Naive thymus-derived CD8-positive, alpha-beta T cell (primary cell): ENCODE data around the gene FOXK2. TPM values are rescaled to one million over a fixed set of nuclear protein-coding genes. Genes with fewer than 3 reads are reported as not detected.
"Not testable (repeated sequence)": the region's sequence is repeated elsewhere in the genome, so short reads cannot be mapped to it uniquely, and the experiment has no call there.

Source experiments
- ATAC-seq, 2 donors: fragments of 150-1000 bp; cut with Tn5 transposase in 1 of 2; sonication (Bioruptor Pico), chemical (Tn5 transposase) in 1 of 2; 1 replicate in 1 of 2; 2 replicates in 1 of 2; pipeline ENCODE4 v1.10.0; 2021; ENCODE audit warnings: mild to moderate bottlenecking in 2 of 2, moderate library complexity in 2 of 2
- POLR2A ChIA-PET: fragments of 350-600 bp; sonication (Branson Sonifier 250); formaldehyde crosslinking; loops from one replicate; lab custom pipeline; 2021; ENCODE audit warnings: antibody characterized with exemption; lab: Charles Lee
- DNase-seq, 10 donors: peaks; one replicate each; pipeline versions ENCODE4 v3.0.0 to v3.0.0-alpha.2; 2020 to 2022
- H3K27ac Mint-ChIP-seq, 10 donors: one replicate each; pipeline ENCODE4 v1.8.0; 2020 to 2022; ENCODE audit warnings: mild to moderate bottlenecking in 10 of 10, mixed read lengths in 10 of 10, moderate library complexity in 4 of 10, inconsistent platforms in 1 of 10
- H3K27me3 Mint-ChIP-seq, 5 donors: one replicate each; pipeline ENCODE4 v1.8.0; 2021 to 2022; ENCODE audit warnings: mixed read lengths in 5 of 5
- H3K36me3 Mint-ChIP-seq, 3 donors: one replicate each; pipeline ENCODE4 v1.8.0; 2020 to 2022; ENCODE audit warnings: mixed read lengths in 3 of 3, mild to moderate bottlenecking in 2 of 3, inconsistent platforms in 1 of 3
- H3K4me1 Mint-ChIP-seq, 4 donors: one replicate each; pipeline ENCODE4 v1.8.0; 2021 to 2022; ENCODE audit warnings: mixed read lengths in 4 of 4
- H3K4me3 Mint-ChIP-seq, 10 donors: one replicate each; pipeline ENCODE4 v1.8.0; 2020 to 2022; ENCODE audit warnings: mild to moderate bottlenecking in 10 of 10, mixed read lengths in 10 of 10, moderate library complexity in 6 of 10, inconsistent platforms in 1 of 10
- H3K9me3 Mint-ChIP-seq, 9 donors: one replicate each; pipeline ENCODE4 v1.8.0; 2020 to 2022; ENCODE audit warnings: mixed read lengths in 9 of 9, mild to moderate bottlenecking in 3 of 9, inconsistent platforms in 1 of 9, moderate library complexity in 1 of 9
- polyA plus RNA-seq, 3 donors: library from polyadenylated mRNA; unstranded; fragments of 300-500 nt; fragmentation: Illumina TruSeq; gene quantifications; one replicate each; pipeline ENCODE4 v1.2.3, GENCODE V29; 2021
- total RNA-seq, 8 experiments: library from RNA in 2 of 8; stranded (reverse) in 2 of 8; gene quantifications; one replicate each; pipeline ENCODE4 v1.2.3 and lab custom pipeline; 2021 to 2026

FOXK2 gene
- total and polyA plus RNA-seq, 5 experiments from 2014 or later, result 3.2 to 58.4 (median 5.7) TPM

GRCh38 chr17:82524540-82524939, 5.0 kb downstream of the FOXK2 start:
- no peak for ATAC-seq

GRCh38 chr17:82525712-82526111, 6.2 kb downstream of the FOXK2 start:
- H3K4me3 Mint-ChIP-seq, result peak overlapping the region in 2 of 10 donors; percentile 25 to 27
- DNase-seq, result no peak
- H3K9me3 Mint-ChIP-seq, result no peaks in the 10 kb centered on the region
- ATAC-seq, result no peak
- H3K27me3 Mint-ChIP-seq, result no peaks in the 10 kb centered on the region
- peaks cover 36 to 75% (median 69%) of the 10 kb centered on the region in 4 donors for H3K4me1 Mint-ChIP-seq
- peak overlapping the region in 6 of 10 donors; percentile 1 to 85 (median 54) for H3K27ac Mint-ChIP-seq
- peaks cover 0 to under 1% (median 0%) of the 10 kb centered on the region in 3 donors for H3K36me3 Mint-ChIP-seq
- POLR2A ChIA-PET, result no interaction called here

More at GRCh38 chr17:82524540-82524939, 5.0 kb downstream of the FOXK2 start:
- H3K4me3 Mint-ChIP-seq, result peak overlapping the region in 6 of 10 donors; percentile 11 to 59 (median 40)
- no peak for DNase-seq
- peak overlapping the region in 7 of 10 donors; percentile 16 to 85 (median 56) for H3K27ac Mint-ChIP-seq
- H3K9me3 Mint-ChIP-seq, result no peaks in the 10 kb centered on the region
- peaks cover 35 to 70% (median 65%) of the 10 kb centered on the region in 4 donors for H3K4me1 Mint-ChIP-seq
- no peaks in the 10 kb centered on the region for H3K36me3 Mint-ChIP-seq
- no peaks in the 10 kb centered on the region for H3K27me3 Mint-ChIP-seq
- POLR2A ChIA-PET, result interaction anchor here (0.6 kb wide), 1 partner anchor 11 kb away, joined by 12 read pairs; no protein-coding TSS in a partner anchor

- POLR2A ChIA-PET, result interaction anchor here (1.4 kb wide), 1 partner anchor 9 kb away, joined by 6 read pairs; the partner anchor contains the start of gene FOXK2
- ATAC-seq, result peak in 1 of 2 donors; percentile 6
- peak overlapping the region in 6 of 10 donors; percentile 43 to 66 (median 58) for H3K4me3 Mint-ChIP-seq
- H3K27ac Mint-ChIP-seq, result peak overlapping the region in 9 of 10 donors; percentile 42 to 79 (median 57)
- peaks cover 0 to 4% (median 0%) of the 10 kb centered on the region in 3 donors for H3K36me3 Mint-ChIP-seq
- peaks cover 35 to 71% (median 64%) of the 10 kb centered on the region in 4 donors for H3K4me1 Mint-ChIP-seq
- H3K27me3 Mint-ChIP-seq, result no peaks in the 10 kb centered on the region
- no peaks in the 10 kb centered on the region for H3K9me3 Mint-ChIP-seq
- no peak for DNase-seq
These were observed 8.4 kb downstream of the FOXK2 start for GRCh38 chr17:82527898-82528297.

- Mint-ChIP-seq H3K27ac (peak overlapping the region in 9 of 10 donors; percentile 43 to 79 (median 67)), H3K36me3 (peaks cover 0 to 4% (median 0%) of the 10 kb centered on the region in 3 donors), H3K4me1 (peaks cover 35 to 68% (median 63%) of the 10 kb centered on the region in 4 donors), H3K27me3 (no peaks in the 10 kb centered on the region), H3K4me3 (peak overlapping the region in 9 of 10 donors; percentile 5 to 66 (median 53)), H3K9me3 (no peaks in the 10 kb centered on the region)
- POLR2A ChIA-PET, result interaction anchor here (1.0 to 1.4 kb wide), 2 partner anchors 9 to 10 kb away, joined by 6 to 8 read pairs; partner anchors contain the start of gene FOXK2
- ATAC-seq (peak; percentile 88 to 93), DNase-seq (peak in 5 of 10 donors; percentile 10 to 48 (median 28))
These were observed 9.1 kb downstream of the FOXK2 start for GRCh38 chr17:82528484-82529265.

GRCh38 chr17:82529914-82530300, 10.4 kb downstream of the FOXK2 start:
- Mint-ChIP-seq H3K4me3 (peak overlapping the region in 2 of 10 donors; percentile 12 to 17), H3K36me3 (peaks cover 0 to 4% (median 0%) of the 10 kb centered on the region in 3 donors), H3K27me3 (no peaks in the 10 kb centered on the region), H3K9me3 (no peaks in the 10 kb centered on the region), H3K4me1 (peaks cover 39 to 74% (median 68%) of the 10 kb centered on the region in 4 donors), H3K27ac (peak overlapping the region in 2 of 10 donors; percentile 26 to 29)
- POLR2A ChIA-PET, result interaction anchor here (0.7 to 1.1 kb wide), 3 partner anchors 10 to 1291 kb away, joined by 4 to 6 read pairs (median 5); partner anchors contain the start of genes FOXK2 and NDUFAF8
- DNase-seq (no peak), ATAC-seq (no peak)

GRCh38 chr17:82531431-82531881, 11.9 kb downstream of the FOXK2 start:
- peaks cover 0 to 7% (median 0%) of the 10 kb centered on the region in 3 donors for H3K36me3 Mint-ChIP-seq
- ATAC-seq, result no peak
- peak overlapping the region in 8 of 10 donors; percentile 2 to 62 (median 27) for H3K4me3 Mint-ChIP-seq
- peak overlapping the region in 9 of 10 donors; percentile 1 to 81 (median 55) for H3K27ac Mint-ChIP-seq
- no peak for DNase-seq
- POLR2A ChIA-PET, result interaction anchor here (1.0 kb wide), 1 partner anchor 12 kb away, joined by 3 read pairs; no protein-coding TSS in a partner anchor
- no peaks in the 10 kb centered on the region for H3K9me3 Mint-ChIP-seq
- H3K27me3 Mint-ChIP-seq, result no peaks in the 10 kb centered on the region
- H3K4me1 Mint-ChIP-seq, result peaks cover 42 to 77% (median 71%) of the 10 kb centered on the region in 4 donors

GRCh38 chr17:82534401-82534812, 14.9 kb downstream of the FOXK2 start:
- H3K27me3 Mint-ChIP-seq, result no peaks in the 10 kb centered on the region
- peaks cover 0 to 8% (median 0%) of the 10 kb centered on the region in 3 donors for H3K36me3 Mint-ChIP-seq
- DNase-seq (no peak), ATAC-seq (no peak)
- H3K4me3 Mint-ChIP-seq, result peak overlapping the region in 3 of 10 donors; percentile 5 to 50 (median 19)
- peak overlapping the region in 4 of 10 donors; percentile 19 to 85 (median 59) for H3K27ac Mint-ChIP-seq
- POLR2A ChIA-PET, result interaction anchor here (1.3 kb wide), 1 partner anchor 15 kb away, joined by 6 read pairs; the partner anchor contains the start of gene FOXK2
- no peaks in the 10 kb centered on the region for H3K9me3 Mint-ChIP-seq
- H3K4me1 Mint-ChIP-seq, result peaks cover 41 to 72% (median 66%) of the 10 kb centered on the region in 4 donors

- Mint-ChIP-seq H3K36me3 (peaks cover 0 to 12% (median 0%) of the 10 kb centered on the region in 3 donors), H3K9me3 (no peaks in the 10 kb centered on the region), H3K4me1 (peaks cover 33 to 67% (median 62%) of the 10 kb centered on the region in 4 donors), H3K27me3 (no peaks in the 10 kb centered on the region), H3K27ac (peak overlapping the region in 6 of 10 donors; percentile 17 to 73 (median 44)), H3K4me3 (peak overlapping the region in 4 of 10 donors; percentile 9 to 48 (median 36))
- ATAC-seq (no peak), DNase-seq (no peak)
- POLR2A ChIA-PET, result interaction anchor here (0.9 kb wide), 1 partner anchor 18 kb away, joined by 4 read pairs; no protein-coding TSS in a partner anchor
These were observed 17.1 kb downstream of the FOXK2 start for GRCh38 chr17:82536512-82537201.

- H3K36me3 Mint-ChIP-seq, result peaks cover 0 to 12% (median 0%) of the 10 kb centered on the region in 3 donors
- H3K9me3 Mint-ChIP-seq, H3K27me3 Mint-ChIP-seq, ATAC-seq, DNase-seq: not testable (repeated sequence)
- POLR2A ChIA-PET, result interaction anchor here (0.7 kb wide), 1 partner anchor 152 kb away, joined by 3 read pairs; no protein-coding TSS in a partner anchor
- peak overlapping the region in 1 of 10 donors; percentile 14 for H3K27ac Mint-ChIP-seq
- peak overlapping the region in 1 of 10 donors; percentile 40 for H3K4me3 Mint-ChIP-seq
- peaks cover 33 to 66% (median 61%) of the 10 kb centered on the region in 4 donors for H3K4me1 Mint-ChIP-seq
These were observed 17.7 kb downstream of the FOXK2 start for GRCh38 chr17:82537228-82537627.

- Mint-ChIP-seq H3K27ac (peak overlapping the region in 2 of 10 donors; percentile 43 to 44), H3K36me3 (peaks cover 0 to 12% (median 0%) of the 10 kb centered on the region in 3 donors), H3K4me1 (peaks cover 31 to 73% (median 62%) of the 10 kb centered on the region in 4 donors)
- POLR2A ChIA-PET, ATAC-seq, H3K27me3 Mint-ChIP-seq, H3K4me3 Mint-ChIP-seq, H3K9me3 Mint-ChIP-seq, DNase-seq: not testable (repeated sequence)
These were observed 19.5 kb downstream of the FOXK2 start for GRCh38 chr17:82539076-82539475.

GRCh38 chr17:82542439-82542838, 22.9 kb downstream of the FOXK2 start:
- no peak overlapping the region for H3K4me3 Mint-ChIP-seq
- H3K4me1 Mint-ChIP-seq, result peaks cover 18 to 71% (median 53%) of the 10 kb centered on the region in 4 donors
- H3K27me3 Mint-ChIP-seq, result no peaks in the 10 kb centered on the region
- DNase-seq (no peak), ATAC-seq (no peak)
- no peaks in the 10 kb centered on the region for H3K9me3 Mint-ChIP-seq
- peaks cover 0 to 9% (median 0%) of the 10 kb centered on the region in 3 donors for H3K36me3 Mint-ChIP-seq
- H3K27ac Mint-ChIP-seq, result peak overlapping the region in 1 of 10 donors; percentile 34
- POLR2A ChIA-PET, result no interaction called here
